OCI-LY1 (cell line): ENCODE measurements around the gene DYNC2I2.

Source experiments
- H2AFZ ChIP-seq: fragments of 200-600 bp; sonication (generic), shearing (Covaris generic); 2 replicates; pipeline ENCODE4 v1.6.0; 2014; ENCODE audit warnings: antibody characterized with exemption, mild to moderate bottlenecking, low read length
- H3F3A ChIP-seq: fragments of 200-600 bp; sonication (generic), shearing (Covaris generic); 2 replicates; pipeline ENCODE4 v1.6.0; 2014; ENCODE audit warnings: mild to moderate bottlenecking, antibody characterized with exemption, low read length, moderate library complexity; ENCODE audit not compliant: insufficient read depth
- H3K27ac ChIP-seq: fragments of 200-600 bp; sonication (generic); 2 replicates; pipeline ENCODE4 v1.5.1; 2014; ENCODE audit warnings: low read length, mixed run types, mild to moderate bottlenecking, low read depth; ENCODE audit not compliant: poor library complexity, severe bottlenecking
- H3K27me3 ChIP-seq: fragments of 200-600 bp; sonication (generic); 2 replicates; pipeline ENCODE4 v1.6.0; 2014; ENCODE audit warnings: antibody characterized with exemption, mild to moderate bottlenecking, low read length, moderate library complexity; ENCODE audit not compliant: insufficient read depth
- H3K36me3 ChIP-seq: fragments of 200-600 bp; sonication (generic); 2 replicates; pipeline ENCODE4 v1.6.1; 2014; ENCODE audit warnings: mild to moderate bottlenecking, antibody characterized with exemption, low read length, moderate library complexity, mixed read lengths; ENCODE audit not compliant: insufficient read depth
- H3K4me1 ChIP-seq: fragments of 200-600 bp; sonication (generic); 2 replicates; pipeline ENCODE4 v1.5.1; 2014; ENCODE audit warnings: mild to moderate bottlenecking, low read length, moderate library complexity; ENCODE audit not compliant: insufficient read depth, severe bottlenecking
- H3K4me2 ChIP-seq: fragments of 200-600 bp; sonication (generic), shearing (Covaris generic); 2 replicates; pipeline ENCODE4 v1.6.1; 2014; ENCODE audit warnings: low read length
- H3K4me3 ChIP-seq: fragments of 200-600 bp; sonication (generic); 2 replicates; pipeline ENCODE4 v1.5.1; 2014; ENCODE audit warnings: low read length, low read depth, mild to moderate bottlenecking, mixed read lengths; ENCODE audit not compliant: poor library complexity, severe bottlenecking
- H3K79me2 ChIP-seq: fragments of 200-600 bp; shearing (Covaris generic); 2 replicates; pipeline ENCODE4 v1.6.1; 2016; ENCODE audit warnings: mixed run types, low read length, mixed read lengths; ENCODE audit not compliant: insufficient read depth
- H3K9ac ChIP-seq: fragments of 200-600 bp; sonication (generic), shearing (Covaris generic); 2 replicates; pipeline ENCODE4 v1.6.1; 2014; ENCODE audit warnings: mild to moderate bottlenecking, low read length, mixed read lengths
- H3K9me2 ChIP-seq: fragments of 200-600 bp; sonication (generic), shearing (Covaris generic); 2 replicates; pipeline ENCODE4 v1.6.1; 2014; ENCODE audit warnings: low read depth, mild to moderate bottlenecking, low read length, mixed read lengths
- H3K9me3 ChIP-seq: fragments of 200-600 bp; shearing (Covaris generic); 2 replicates; pipeline ENCODE4 v1.6.1; 2014; ENCODE audit warnings: low read length, mixed read lengths
- H4K20me1 ChIP-seq: fragments of 200-600 bp; sonication (generic), shearing (Covaris generic); 2 replicates; pipeline ENCODE4 v1.6.0; 2016; ENCODE audit warnings: mild to moderate bottlenecking, low read length; ENCODE audit not compliant: insufficient read depth
- EZH2 ChIP-seq: fragments of 200-600 bp; sonication (generic), shearing (Covaris generic); IDR thresholded peaks from 2 replicates; pipeline ENCODE4 v1.8.0; 2017; ENCODE audit warnings: borderline replicate concordance, mixed run types, mild to moderate bottlenecking, antibody characterized with exemption, low read length, moderate library complexity, mixed read lengths
- TF ChIP-seq, protein P1 (sequence below): fragments of 200-600 bp; sonication (generic), shearing (Covaris generic); IDR thresholded peaks from 2 replicates; pipeline ENCODE4 v1.5.1; 2017; ENCODE audit warnings: mild to moderate bottlenecking, antibody characterized with exemption, low read length, moderate library complexity, mixed read lengths

DYNC2I2 gene

DNA sequence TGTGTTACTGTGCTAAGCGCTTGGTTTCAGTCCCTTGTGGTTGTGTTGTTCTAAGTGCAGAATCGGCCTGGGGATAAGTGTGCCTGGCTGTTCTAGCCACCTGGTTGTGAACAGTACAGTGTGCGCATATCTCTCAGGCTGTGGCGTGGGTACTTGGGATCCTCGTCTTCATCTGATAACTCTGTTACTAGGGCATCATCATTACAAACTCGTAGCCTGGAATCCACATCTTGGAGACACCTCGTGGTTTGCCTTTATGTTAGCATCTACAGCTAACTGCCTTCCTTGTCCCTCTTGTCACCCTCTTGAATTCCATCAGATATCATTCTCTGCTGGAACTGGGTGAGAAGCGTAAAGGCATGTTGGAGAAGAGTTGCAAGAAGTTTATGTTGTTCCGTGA lies 62.8 kb downstream of the DYNC2I2 start:
- no peak overlapping the region for H3K27ac ChIP-seq
- no peak overlapping the region for H3K4me3 ChIP-seq
- H3K4me1 ChIP-seq = no peaks in the 10 kb centered on the region
- no peak overlapping the region for H2AFZ ChIP-seq
- H3K9ac ChIP-seq = no peak overlapping the region
- H4K20me1 ChIP-seq = no peaks in the 10 kb centered on the region
- no peaks in the 10 kb centered on the region for H3K9me3 ChIP-seq
- H3K4me2 ChIP-seq = no peak overlapping the region
- TF ChIP-seq, protein P1, sequence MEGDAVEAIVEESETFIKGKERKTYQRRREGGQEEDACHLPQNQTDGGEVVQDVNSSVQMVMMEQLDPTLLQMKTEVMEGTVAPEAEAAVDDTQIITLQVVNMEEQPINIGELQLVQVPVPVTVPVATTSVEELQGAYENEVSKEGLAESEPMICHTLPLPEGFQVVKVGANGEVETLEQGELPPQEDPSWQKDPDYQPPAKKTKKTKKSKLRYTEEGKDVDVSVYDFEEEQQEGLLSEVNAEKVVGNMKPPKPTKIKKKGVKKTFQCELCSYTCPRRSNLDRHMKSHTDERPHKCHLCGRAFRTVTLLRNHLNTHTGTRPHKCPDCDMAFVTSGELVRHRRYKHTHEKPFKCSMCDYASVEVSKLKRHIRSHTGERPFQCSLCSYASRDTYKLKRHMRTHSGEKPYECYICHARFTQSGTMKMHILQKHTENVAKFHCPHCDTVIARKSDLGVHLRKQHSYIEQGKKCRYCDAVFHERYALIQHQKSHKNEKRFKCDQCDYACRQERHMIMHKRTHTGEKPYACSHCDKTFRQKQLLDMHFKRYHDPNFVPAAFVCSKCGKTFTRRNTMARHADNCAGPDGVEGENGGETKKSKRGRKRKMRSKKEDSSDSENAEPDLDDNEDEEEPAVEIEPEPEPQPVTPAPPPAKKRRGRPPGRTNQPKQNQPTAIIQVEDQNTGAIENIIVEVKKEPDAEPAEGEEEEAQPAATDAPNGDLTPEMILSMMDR = no peak
- no peak for TF ChIP-seq EZH2
- no peaks in the 10 kb centered on the region for H3F3A ChIP-seq
- no peaks in the 10 kb centered on the region for H3K79me2 ChIP-seq
- peaks cover 85% of the 10 kb centered on the region for H3K36me3 ChIP-seq
- no peaks in the 10 kb centered on the region for H3K9me2 ChIP-seq
- no peaks in the 10 kb centered on the region for H3K27me3 ChIP-seq

DNA sequence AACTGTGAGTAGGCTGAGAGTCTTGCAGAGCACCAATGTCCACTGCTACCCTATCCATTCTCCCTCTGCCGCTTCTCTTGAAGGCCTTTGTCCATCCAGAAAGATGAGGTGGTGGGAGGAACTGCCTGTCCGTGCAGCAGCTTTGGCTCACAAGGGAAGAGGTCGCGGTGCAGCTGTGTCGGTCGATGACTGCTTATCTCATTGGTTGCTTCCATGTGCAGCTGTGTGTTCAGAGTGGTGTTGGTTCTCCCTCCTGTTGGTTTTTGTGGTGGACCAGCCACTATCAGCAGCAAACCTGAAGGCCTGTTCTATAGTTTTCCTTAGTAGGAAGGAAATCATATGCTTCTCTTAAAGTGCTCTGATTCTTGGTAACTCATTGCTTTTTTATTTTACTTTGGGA lies 63.6 kb downstream of the DYNC2I2 start:
- no peaks in the 10 kb centered on the region for H3F3A ChIP-seq
- H3K27ac ChIP-seq = no peak overlapping the region
- H3K4me2 ChIP-seq = no peak overlapping the region
- H3K4me3 ChIP-seq = no peak overlapping the region
- H3K9ac ChIP-seq = no peak overlapping the region
- H3K9me3 ChIP-seq = no peaks in the 10 kb centered on the region
- H3K27me3 ChIP-seq = no peaks in the 10 kb centered on the region
- peaks cover 85% of the 10 kb centered on the region for H3K36me3 ChIP-seq
- H4K20me1 ChIP-seq = no peaks in the 10 kb centered on the region
- H2AFZ ChIP-seq = no peak overlapping the region
- H3K4me1 ChIP-seq = no peaks in the 10 kb centered on the region
- no peak for TF ChIP-seq EZH2
- TF ChIP-seq, protein P1 = no peak
- H3K79me2 ChIP-seq = no peaks in the 10 kb centered on the region
- no peaks in the 10 kb centered on the region for H3K9me2 ChIP-seq

DNA sequence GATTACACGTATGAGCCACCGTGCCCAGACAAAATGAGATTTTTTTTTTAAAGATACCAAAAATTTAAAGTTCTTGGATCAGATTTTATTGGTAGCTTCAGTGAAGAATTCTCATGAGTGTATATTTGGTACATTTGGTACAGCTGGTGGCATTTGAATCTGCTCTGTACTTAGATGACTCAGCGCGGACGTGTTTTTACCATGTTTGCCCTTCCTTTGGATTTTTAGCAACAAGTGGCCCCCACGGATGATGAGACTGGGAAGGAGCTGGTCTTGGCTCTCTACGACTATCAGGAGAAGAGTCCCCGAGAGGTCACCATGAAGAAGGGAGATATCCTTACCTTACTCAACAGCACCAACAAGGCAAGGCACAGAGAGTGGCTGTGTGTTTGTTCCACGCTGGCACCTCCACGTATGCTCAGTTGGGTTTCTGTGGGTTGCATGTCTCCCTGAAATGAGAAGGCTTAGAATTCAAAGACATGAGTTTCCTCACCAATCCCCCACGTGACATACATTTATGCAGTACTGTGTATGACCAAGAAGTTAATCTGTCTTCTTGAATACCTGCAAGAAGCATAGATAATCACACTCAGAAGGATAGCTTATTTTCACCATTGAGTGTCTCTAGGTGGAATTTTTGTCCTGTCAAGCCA lies 67.9 kb downstream of the DYNC2I2 start:
- Histone ChIP-seq H4K20me1 (no peaks in the 10 kb centered on the region), H3K4me1 (no peaks in the 10 kb centered on the region), H3F3A (no peaks in the 10 kb centered on the region), H3K27ac (no peak overlapping the region), H3K27me3 (no peaks in the 10 kb centered on the region), H3K9me3 (no peaks in the 10 kb centered on the region), H3K9ac (no peak overlapping the region), H3K9me2 (no peaks in the 10 kb centered on the region), H3K4me3 (no peak overlapping the region), H3K79me2 (no peaks in the 10 kb centered on the region), H3K36me3 (peaks cover 86% of the 10 kb centered on the region), H3K4me2 (no peak overlapping the region), H2AFZ (no peak overlapping the region)
- TF ChIP-seq EZH2 = no peak
- TF ChIP-seq, protein P1 = no peak
